Right lobe of liver (tissue), 6 donors: ENCODE measurements around the gene SYPL2. TPM values are rescaled to one million over a fixed set of nuclear protein-coding genes. Genes with fewer than 3 reads are reported as not detected.

Source experiments
- ATAC-seq, 4 donors: fragments of 200-7000 bp; cut with Tn5 transposase; one replicate each; pipeline ENCODE4 v1.9.1; 2020; ENCODE audit warnings: mild to moderate bottlenecking in 4 of 4, moderate library complexity in 4 of 4
- DNase-seq, 3 donors: peaks; one replicate each; pipeline ENCODE4 v3.0.0-alpha.2; 2020
- H3K27ac ChIP-seq, 3 donors: fragments of 200-600 bp; one replicate each; pipeline ENCODE4 v1.8.0; 2022
- H3K27me3 ChIP-seq, 2 donors: fragments of 200-600 bp; one replicate each; pipeline ENCODE4 v1.8.0; 2022
- H3K36me3 ChIP-seq, 4 donors: fragments of 200-600 bp; sonication (generic) in 1 of 4; one replicate each; pipeline versions ENCODE4 v1.5.1 to v1.8.0; 2017 to 2022; ENCODE audit warnings: control low read depth in 1 of 4
- H3K4me1 ChIP-seq, 4 donors: fragments of 200-600 bp; sonication (generic) in 1 of 4; one replicate each; pipeline versions ENCODE4 v1.5.1 to v1.8.0; 2017 to 2022; ENCODE audit warnings: control low read depth in 1 of 4
- H3K4me3 ChIP-seq, 3 donors: fragments of 200-600 bp; one replicate each; pipeline ENCODE4 v1.8.0; 2022
- H3K9me3 ChIP-seq, 4 donors: fragments of 200-600 bp; sonication (generic) in 1 of 4; one replicate each; pipeline versions ENCODE4 v1.5.1 to v1.8.0; 2017 to 2022; ENCODE audit warnings: control low read depth in 1 of 4
- POLR2A ChIP-seq: fragments of 450-650 bp; IDR thresholded peaks from one replicate; pipeline ENCODE4 v1.6.1; 2017; ENCODE audit warnings: antibody characterized with exemption, mild to moderate bottlenecking
- WGBS: methylation state at CpG from one replicate; pipeline ENCODE4 v1.1.6; 2018; ENCODE audit warnings: low coverage, low lambda C conversion rate; ENCODE audit not compliant: insufficient coverage; ENCODE audit errors: missing lambda C conversion rate; 5-methylcytosine and 5-hydroxymethylcytosine counted together
- intact Hi-C, 2 donors: fragments of 100-400 bp; cut with DNase I; formaldehyde crosslinking; loops; one replicate each; pipeline versions ENCODE4 v1.11.2 to v1.14.1; 2022
- total RNA-seq, 6 experiments: library from RNA; depleted of rRNA in 2 of 6; stranded (reverse); fragments of >200 nt in 2 of 6; fragmentation: NEBNext Ultra II Directional in 3 of 6; extraction: Animal tissue kit (Norgen Biotek cat#: 25700) in 3 of 6; gene quantifications; one replicate each; pipeline versions ENCODE4 v1.1.0 to v1.2.4, GENCODE V29; 2016 to 2023
- TF ChIP-seq, protein P1 (sequence below), 4 donors: fragments of 200-600 bp in 3 of 4; fragments of 450-650 bp in 1 of 4; IDR thresholded peaks; one replicate each; pipeline versions ENCODE4 v1.5.1 to v1.8.0; 2016 to 2022; ENCODE audit warnings: antibody characterized with exemption in 4 of 4, mild to moderate bottlenecking in 2 of 4
- donor health status: DM: no; HTN: yes; CAD: no.
- donor health status: DM: no; HTN: no; CAD: no.
- donor health status: DM: no; HTN: no; CAD: no.
- donor health status: DM: no; HTN: yes; CAD: no.
- donor health status: DM: no; HTN: yes; CAD: no.

SYPL2 gene
- total RNA-seq, 6 experiments from 2014 or later = 4.7 to 10.6 (median 6.0) TPM

DNA sequence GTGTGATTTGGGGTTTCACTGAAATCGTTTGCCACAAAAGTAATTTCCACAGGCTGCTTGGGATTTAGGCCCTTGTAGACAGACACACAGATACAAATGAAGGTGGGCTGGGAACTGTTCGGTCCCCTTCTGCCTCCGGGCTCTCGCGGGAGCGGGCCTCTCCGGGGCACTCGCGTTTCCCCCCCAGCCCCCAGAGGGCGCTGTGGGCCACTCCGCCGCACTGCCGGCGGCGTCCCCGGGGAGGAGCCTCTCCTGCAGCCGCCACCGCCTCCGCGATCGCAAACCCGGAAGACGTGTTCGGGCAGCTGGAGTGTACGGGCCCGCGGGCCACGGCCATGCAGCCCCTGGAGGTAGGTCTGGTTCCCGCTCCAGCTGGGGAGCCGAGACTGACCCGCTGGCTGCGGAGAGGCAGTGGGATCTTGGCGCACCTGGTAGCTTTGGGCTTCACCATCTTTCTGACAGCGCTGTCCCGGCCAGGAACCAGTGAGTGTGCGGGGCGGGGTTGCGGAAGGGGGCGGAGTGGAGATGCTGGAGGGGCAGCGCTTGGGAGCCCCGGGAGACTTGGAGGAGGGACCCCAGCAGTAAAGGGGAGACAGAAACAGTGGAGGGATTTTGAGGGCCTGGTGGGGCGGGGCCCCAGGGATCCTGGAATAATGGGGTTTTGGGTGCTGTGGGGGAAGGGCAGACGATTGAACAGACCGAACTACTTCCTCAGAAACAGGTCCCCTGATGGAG, 27.6 kb downstream of the SYPL2 start, which contains the start of gene CYB561D1:
CYB561D1 (plus strand) TSS at position 290 of the 735 bp plus-strand sequence; CDS start at position 336, 46 bp downstream.
- Histone ChIP-seq H3K27ac (peak within 1 kb of the TSS in 2 of 3 donors; percentile 44 to 53), H3K36me3 (peaks cover 0 to 13% (median 0%) of the 10 kb centered on the region in 4 donors), H3K4me3 (peak within 1 kb of the TSS; percentile 77 to 96 (median 78)), H3K4me1 (peaks cover 0 to 9% (median 2%) of the 10 kb centered on the region in 4 donors), H3K9me3 (no peaks in the 10 kb centered on the region), H3K27me3 (no peaks in the 10 kb centered on the region)
- intact Hi-C loops = no loop called here
- peak; percentile 54 for TF ChIP-seq POLR2A
- TF ChIP-seq, protein P1, sequence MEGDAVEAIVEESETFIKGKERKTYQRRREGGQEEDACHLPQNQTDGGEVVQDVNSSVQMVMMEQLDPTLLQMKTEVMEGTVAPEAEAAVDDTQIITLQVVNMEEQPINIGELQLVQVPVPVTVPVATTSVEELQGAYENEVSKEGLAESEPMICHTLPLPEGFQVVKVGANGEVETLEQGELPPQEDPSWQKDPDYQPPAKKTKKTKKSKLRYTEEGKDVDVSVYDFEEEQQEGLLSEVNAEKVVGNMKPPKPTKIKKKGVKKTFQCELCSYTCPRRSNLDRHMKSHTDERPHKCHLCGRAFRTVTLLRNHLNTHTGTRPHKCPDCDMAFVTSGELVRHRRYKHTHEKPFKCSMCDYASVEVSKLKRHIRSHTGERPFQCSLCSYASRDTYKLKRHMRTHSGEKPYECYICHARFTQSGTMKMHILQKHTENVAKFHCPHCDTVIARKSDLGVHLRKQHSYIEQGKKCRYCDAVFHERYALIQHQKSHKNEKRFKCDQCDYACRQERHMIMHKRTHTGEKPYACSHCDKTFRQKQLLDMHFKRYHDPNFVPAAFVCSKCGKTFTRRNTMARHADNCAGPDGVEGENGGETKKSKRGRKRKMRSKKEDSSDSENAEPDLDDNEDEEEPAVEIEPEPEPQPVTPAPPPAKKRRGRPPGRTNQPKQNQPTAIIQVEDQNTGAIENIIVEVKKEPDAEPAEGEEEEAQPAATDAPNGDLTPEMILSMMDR (IDR thresholded peaks at IDR 0.05) = peak; percentile 86 to 96 (median 90)
- 1% methylated on average over 12 of the region's 44 CpGs for WGBS
- ATAC-seq (peak; percentile 95 to 99 (median 96)), DNase-seq (peak; percentile 88 to 91 (median 90))

DNA sequence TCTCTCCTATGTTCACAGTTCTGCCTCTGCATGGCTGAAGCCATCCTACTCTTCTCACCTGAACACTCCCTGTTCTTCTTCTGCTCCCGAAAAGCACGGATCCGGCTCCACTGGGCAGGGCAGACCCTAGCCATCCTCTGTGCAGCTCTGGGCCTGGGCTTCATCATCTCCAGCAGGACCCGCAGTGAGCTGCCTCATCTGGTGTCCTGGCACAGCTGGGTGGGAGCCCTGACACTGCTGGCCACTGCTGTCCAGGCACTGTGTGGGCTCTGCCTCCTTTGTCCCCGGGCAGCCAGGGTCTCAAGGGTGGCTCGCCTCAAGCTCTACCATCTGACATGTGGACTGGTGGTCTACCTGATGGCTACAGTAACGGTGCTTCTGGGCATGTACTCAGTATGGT, 29.4 kb downstream of the SYPL2 start:
- peaks cover 0 to 13% (median 0%) of the 10 kb centered on the region in 4 donors for H3K36me3 ChIP-seq
- intact Hi-C loops = loop anchor here in 1 of 2 donors (5.0 kb wide), 1 partner anchor 37 kb away; no protein-coding TSS in a partner anchor
- 82% methylated on average over 3 of the region's 7 CpGs for WGBS
- TF ChIP-seq POLR2A = no peak
- TF ChIP-seq, protein P1 (IDR thresholded peaks at IDR 0.05) = no peak
- DNase-seq (no peak), ATAC-seq (no peak)
- H3K27me3 ChIP-seq = no peaks in the 10 kb centered on the region
- H3K9me3 ChIP-seq = no peaks in the 10 kb centered on the region
- peaks cover 0 to 9% (median 2%) of the 10 kb centered on the region in 4 donors for H3K4me1 ChIP-seq
- H3K4me3 ChIP-seq = no peak overlapping the region
- H3K27ac ChIP-seq = no peak overlapping the region

DNA sequence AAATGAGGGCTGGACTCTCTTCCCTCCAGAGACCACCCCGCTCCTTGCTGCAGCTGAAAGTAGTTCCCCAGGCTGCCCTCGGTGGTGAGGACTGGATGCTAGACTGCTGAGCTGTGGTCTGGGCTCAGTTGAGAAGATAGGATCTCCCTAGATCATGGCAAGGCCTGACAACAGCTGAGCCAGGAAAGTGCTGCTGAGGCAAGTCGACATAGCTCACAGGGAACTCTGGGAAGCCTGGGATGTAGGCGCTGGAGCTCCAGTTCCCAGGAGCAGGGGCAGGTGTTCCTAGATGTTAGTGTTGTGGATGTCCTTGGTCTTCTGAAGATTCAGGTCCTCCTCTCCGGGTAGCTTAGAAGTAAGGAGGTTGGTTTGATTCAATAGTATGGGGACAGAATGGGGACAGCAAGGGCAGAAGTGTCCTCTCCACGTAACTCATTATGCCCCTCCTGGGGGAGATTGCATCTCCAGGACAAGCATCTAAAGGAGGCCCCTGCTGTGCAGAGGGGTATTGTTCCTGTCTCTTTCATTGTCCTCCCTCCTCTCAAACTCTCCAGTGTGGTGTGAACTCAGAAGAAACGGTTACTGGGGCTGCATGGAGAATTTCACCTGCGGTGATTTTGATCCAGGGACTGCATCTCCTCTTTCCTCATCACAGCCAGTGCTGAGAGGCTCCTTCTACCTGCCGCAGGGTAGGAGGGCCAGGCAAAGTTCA, 31.3 kb downstream of the SYPL2 start:
- no peaks in the 10 kb centered on the region for H3K9me3 ChIP-seq
- peaks cover 0 to 13% (median 0%) of the 10 kb centered on the region in 4 donors for H3K36me3 ChIP-seq
- ATAC-seq (no peak), DNase-seq (no peak)
- H3K4me3 ChIP-seq = no peak overlapping the region
- 36% methylated on average over 5 of the region's 9 CpGs for WGBS
- TF ChIP-seq POLR2A = no peak
- TF ChIP-seq, protein P1 (IDR thresholded peaks at IDR 0.05) = no peak
- peaks cover 0 to 9% (median 2%) of the 10 kb centered on the region in 4 donors for H3K4me1 ChIP-seq
- H3K27ac ChIP-seq = no peak overlapping the region
- no peaks in the 10 kb centered on the region for H3K27me3 ChIP-seq
- intact Hi-C loops = loop anchor here in 1 of 2 donors (5.0 kb wide), 1 partner anchor 35 kb away; no protein-coding TSS in a partner anchor

DNA sequence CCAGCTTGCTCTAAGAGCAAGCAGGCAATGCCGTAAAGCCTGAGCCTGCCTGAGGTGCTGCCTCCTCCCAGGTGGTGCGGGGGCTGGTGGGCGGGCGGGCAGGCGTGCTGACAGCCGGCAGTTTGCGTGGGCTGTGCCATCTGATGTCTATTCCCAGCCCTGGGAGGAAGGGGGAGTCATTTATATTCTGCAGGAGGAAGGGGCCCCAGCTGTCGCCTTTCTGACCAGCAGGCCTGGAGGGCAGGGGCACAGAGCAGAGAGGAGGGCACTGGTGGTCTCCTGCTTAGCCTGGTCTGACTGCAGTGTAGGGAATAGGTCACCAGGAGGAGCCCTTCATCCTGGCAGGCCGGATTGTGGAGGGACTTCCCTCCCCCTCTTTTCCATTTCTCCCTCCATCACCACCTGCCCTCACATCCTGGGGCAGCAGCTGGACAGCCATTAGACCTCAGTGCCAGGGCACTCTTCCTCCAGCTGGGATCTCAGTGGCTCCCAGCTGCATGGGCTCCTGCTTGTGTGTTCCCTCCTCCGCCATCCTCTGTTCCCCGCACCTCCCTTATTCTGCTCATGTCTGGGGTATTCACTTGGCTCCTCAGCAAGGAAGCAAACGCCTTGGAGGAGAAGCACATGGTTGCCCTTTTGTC, 31.9 kb downstream of the SYPL2 start:
- H3K9me3 ChIP-seq = no peaks in the 10 kb centered on the region
- no peak overlapping the region for H3K27ac ChIP-seq
- peaks cover 0 to 13% (median 0%) of the 10 kb centered on the region in 4 donors for H3K36me3 ChIP-seq
- no peak for TF ChIP-seq POLR2A
- TF ChIP-seq, protein P1 (IDR thresholded peaks at IDR 0.05) = peak; percentile 17 to 40 (median 38)
- ATAC-seq (no peak), DNase-seq (peak in 1 of 3 donors; percentile 44)
- H3K4me3 ChIP-seq = no peak overlapping the region
- 64% methylated on average over 8 of the region's 12 CpGs for WGBS
- H3K4me1 ChIP-seq = peaks cover 0 to 9% (median 2%) of the 10 kb centered on the region in 4 donors
- intact Hi-C loops = loop anchor here in 1 of 2 donors (5.0 kb wide), 1 partner anchor 34 kb away; no protein-coding TSS in a partner anchor
- no peaks in the 10 kb centered on the region for H3K27me3 ChIP-seq
